ENCODE measurements around the gene ZNF8.

Gene ZNF8

DNA sequence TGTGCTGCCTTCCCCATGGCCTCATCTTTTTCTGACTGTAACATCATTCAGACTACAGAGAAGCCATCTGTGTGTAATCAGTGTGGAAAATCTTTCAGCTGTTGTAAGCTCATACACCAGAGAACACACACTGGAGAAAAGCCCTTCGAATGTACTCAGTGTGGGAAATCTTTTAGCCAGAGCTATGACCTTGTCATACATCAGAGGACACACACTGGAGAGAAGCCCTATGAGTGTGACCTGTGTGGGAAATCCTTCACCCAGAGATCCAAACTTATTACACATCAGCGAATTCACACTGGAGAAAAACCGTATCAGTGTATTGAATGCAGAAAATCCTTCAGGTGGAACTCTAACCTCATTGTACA, 17.2 kb upstream of the ZNF8 start:
- Histone ChIP-seq H3K4me3 (ENCODE audit: low read length) (no peak overlapping the region), H2AFZ (ENCODE audit: low read length) (no peak overlapping the region), H3K36me3 (replicated peaks; ENCODE audit: insufficient read depth, low read length) (no peaks in the 10 kb centered on the region)

DNA sequence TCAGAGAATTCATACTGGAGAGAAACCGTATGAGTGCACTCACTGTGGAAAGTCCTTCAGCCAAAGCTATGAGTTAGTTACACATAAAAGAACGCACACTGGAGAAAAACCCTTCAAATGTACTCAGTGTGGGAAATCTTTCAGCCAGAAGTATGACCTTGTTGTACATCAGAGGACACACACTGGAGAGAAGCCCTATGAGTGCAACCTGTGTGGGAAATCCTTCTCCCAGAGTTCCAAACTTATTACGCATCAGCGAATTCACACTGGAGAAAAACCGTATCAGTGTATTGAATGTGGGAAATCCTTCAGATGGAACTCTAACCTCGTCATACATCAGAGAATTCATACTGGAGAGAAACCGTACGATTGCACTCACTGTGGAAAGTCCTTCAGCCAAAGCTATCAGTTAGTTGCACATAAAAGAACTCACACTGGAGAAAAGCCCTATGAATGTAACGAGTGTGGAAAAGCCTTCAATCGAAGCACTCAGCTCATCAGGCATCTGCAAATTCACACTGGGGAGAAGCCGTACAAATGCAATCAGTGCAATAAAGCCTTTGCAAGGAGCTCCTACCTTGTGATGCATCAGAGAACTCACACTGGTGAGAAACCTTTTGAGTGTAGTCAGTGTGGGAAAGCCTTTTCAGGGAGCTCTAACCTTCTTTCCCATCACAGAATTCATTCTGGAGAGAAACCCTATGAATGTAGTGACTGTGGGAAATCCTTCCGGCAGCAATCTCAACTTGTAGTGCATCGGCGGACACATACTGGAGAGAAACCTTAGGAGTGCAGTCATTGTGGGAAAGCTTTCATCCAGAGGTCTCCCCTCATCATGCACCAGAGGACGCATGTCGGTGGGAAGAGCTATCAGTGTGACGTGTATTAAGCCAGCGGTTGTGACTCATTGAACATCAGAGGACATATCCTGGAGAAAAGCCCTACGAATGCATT, 16.5 kb upstream of the ZNF8 start:
- no peaks in the 10 kb centered on the region for H3K4me1 ChIP-seq (ENCODE audit: low read length)
- H3F3A ChIP-seq (ENCODE audit: insufficient read depth, low read length): no peaks in the 10 kb centered on the region
- TF ChIP-seq EZH2 (optimal IDR thresholded peaks at IDR 0.05; ENCODE audit: low read depth, low read length) (no peak), EZH2phosphoT487 (IDR thresholded peaks at IDR 0.05; ENCODE audit: low read length) (no peak)
- TF ChIP-seq, protein P1, sequence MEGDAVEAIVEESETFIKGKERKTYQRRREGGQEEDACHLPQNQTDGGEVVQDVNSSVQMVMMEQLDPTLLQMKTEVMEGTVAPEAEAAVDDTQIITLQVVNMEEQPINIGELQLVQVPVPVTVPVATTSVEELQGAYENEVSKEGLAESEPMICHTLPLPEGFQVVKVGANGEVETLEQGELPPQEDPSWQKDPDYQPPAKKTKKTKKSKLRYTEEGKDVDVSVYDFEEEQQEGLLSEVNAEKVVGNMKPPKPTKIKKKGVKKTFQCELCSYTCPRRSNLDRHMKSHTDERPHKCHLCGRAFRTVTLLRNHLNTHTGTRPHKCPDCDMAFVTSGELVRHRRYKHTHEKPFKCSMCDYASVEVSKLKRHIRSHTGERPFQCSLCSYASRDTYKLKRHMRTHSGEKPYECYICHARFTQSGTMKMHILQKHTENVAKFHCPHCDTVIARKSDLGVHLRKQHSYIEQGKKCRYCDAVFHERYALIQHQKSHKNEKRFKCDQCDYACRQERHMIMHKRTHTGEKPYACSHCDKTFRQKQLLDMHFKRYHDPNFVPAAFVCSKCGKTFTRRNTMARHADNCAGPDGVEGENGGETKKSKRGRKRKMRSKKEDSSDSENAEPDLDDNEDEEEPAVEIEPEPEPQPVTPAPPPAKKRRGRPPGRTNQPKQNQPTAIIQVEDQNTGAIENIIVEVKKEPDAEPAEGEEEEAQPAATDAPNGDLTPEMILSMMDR (IDR thresholded peaks at IDR 0.05; ENCODE audit: low read length): no peak
- DNase-seq: no peak
- H3K9me2 ChIP-seq (replicated peaks; ENCODE audit: insufficient read depth, low read length): no peaks in the 10 kb centered on the region
- H3K4me3 ChIP-seq (ENCODE audit: low read length): no peak overlapping the region
- H3K4me2 ChIP-seq (ENCODE audit: low read depth, low read length): no peak overlapping the region
- no peaks in the 10 kb centered on the region for H3K9me3 ChIP-seq (replicated peaks; ENCODE audit: insufficient read depth, low read length)
- H3K9ac ChIP-seq (ENCODE audit: low read length): no peak overlapping the region
- H4K20me1 ChIP-seq (ENCODE audit: insufficient read depth, low read length): no peaks in the 10 kb centered on the region
- H3K27me3 ChIP-seq (replicated peaks; ENCODE audit: insufficient read depth, low read length): no peaks in the 10 kb centered on the region
- H3K27ac ChIP-seq (ENCODE audit: low read length): no peak overlapping the region
- no peaks in the 10 kb centered on the region for H3K36me3 ChIP-seq (replicated peaks; ENCODE audit: insufficient read depth, low read length)
- H2AFZ ChIP-seq (ENCODE audit: low read length): no peak overlapping the region
- H3K79me2 ChIP-seq (ENCODE audit: low read length): no peaks in the 10 kb centered on the region

More for the DNA sequence above, 17.2 kb upstream of the ZNF8 start:
- no peaks in the 10 kb centered on the region for H3K79me2 ChIP-seq (ENCODE audit: low read length)
- no peaks in the 10 kb centered on the region for H3K9me2 ChIP-seq (replicated peaks; ENCODE audit: insufficient read depth, low read length)
- no peak overlapping the region for H3K27ac ChIP-seq (ENCODE audit: low read length)
- no peaks in the 10 kb centered on the region for H3K9me3 ChIP-seq (replicated peaks; ENCODE audit: insufficient read depth, low read length)
- no peak for DNase-seq
- H3K4me1 ChIP-seq (ENCODE audit: low read length): no peaks in the 10 kb centered on the region
- no peak overlapping the region for H3K9ac ChIP-seq (ENCODE audit: low read length)
- H3K4me2 ChIP-seq (ENCODE audit: low read depth, low read length): no peak overlapping the region
- TF ChIP-seq, protein P1 (IDR thresholded peaks at IDR 0.05; ENCODE audit: low read length): no peak
- TF ChIP-seq EZH2 (optimal IDR thresholded peaks at IDR 0.05; ENCODE audit: low read depth, low read length) (no peak), EZH2phosphoT487 (IDR thresholded peaks at IDR 0.05; ENCODE audit: low read length) (no peak)
- H3K27me3 ChIP-seq (replicated peaks; ENCODE audit: insufficient read depth, low read length): no peaks in the 10 kb centered on the region
- no peaks in the 10 kb centered on the region for H3F3A ChIP-seq (ENCODE audit: insufficient read depth, low read length)
- no peaks in the 10 kb centered on the region for H4K20me1 ChIP-seq (ENCODE audit: insufficient read depth, low read length)

DNA sequence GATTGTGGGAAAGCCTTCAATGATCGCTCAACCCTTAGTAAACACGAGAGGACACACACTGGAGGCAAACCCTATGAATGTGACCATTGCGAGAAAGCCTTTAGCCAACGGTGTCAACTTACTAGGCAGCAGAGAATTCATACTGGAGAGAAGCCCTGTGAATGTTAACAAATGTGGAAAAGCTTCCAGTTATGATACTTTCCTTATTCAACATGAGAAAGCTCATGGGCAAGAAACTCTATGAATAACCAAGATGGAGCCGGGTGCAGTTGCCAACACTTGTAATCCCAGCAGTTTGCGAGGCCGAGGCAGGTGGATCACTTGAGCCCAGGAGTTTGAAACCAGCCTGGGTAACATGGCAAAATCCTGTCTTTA, 15.8 kb upstream of the ZNF8 start:
- no peaks in the 10 kb centered on the region for H3K27me3 ChIP-seq (replicated peaks; ENCODE audit: insufficient read depth, low read length)
- H3K79me2 ChIP-seq (ENCODE audit: low read length): no peaks in the 10 kb centered on the region
- no peak overlapping the region for H3K27ac ChIP-seq (ENCODE audit: low read length)
- H3K4me2 ChIP-seq (ENCODE audit: low read depth, low read length): no peak overlapping the region
- no peaks in the 10 kb centered on the region for H3K9me2 ChIP-seq (replicated peaks; ENCODE audit: insufficient read depth, low read length)
- H3K4me1 ChIP-seq (ENCODE audit: low read length): no peaks in the 10 kb centered on the region
- DNase-seq: no peak
- H3K36me3 ChIP-seq (replicated peaks; ENCODE audit: insufficient read depth, low read length): no peaks in the 10 kb centered on the region
- no peak overlapping the region for H3K9ac ChIP-seq (ENCODE audit: low read length)
- no peaks in the 10 kb centered on the region for H3K9me3 ChIP-seq (replicated peaks; ENCODE audit: insufficient read depth, low read length)
- H4K20me1 ChIP-seq (ENCODE audit: insufficient read depth, low read length): no peaks in the 10 kb centered on the region
- H3K4me3 ChIP-seq (ENCODE audit: low read length): no peak overlapping the region
- no peak overlapping the region for H2AFZ ChIP-seq (ENCODE audit: low read length)
- TF ChIP-seq, protein P1 (IDR thresholded peaks at IDR 0.05; ENCODE audit: low read length): no peak
- TF ChIP-seq EZH2 (optimal IDR thresholded peaks at IDR 0.05; ENCODE audit: low read depth, low read length) (no peak), EZH2phosphoT487 (IDR thresholded peaks at IDR 0.05; ENCODE audit: low read length) (no peak)
- no peaks in the 10 kb centered on the region for H3F3A ChIP-seq (ENCODE audit: insufficient read depth, low read length)
